Activated naive CD8-positive, alpha-beta T cell treated with anti-CD3 and anti-CD28 coated beads for 36 hours (primary cell): ENCODE measurements around the gene RTN1. TPM values are rescaled to one million over a fixed set of nuclear protein-coding genes. Genes with fewer than 3 reads are reported as not detected.

Experiments
- DNase-seq: peaks from one replicate; pipeline ENCODE4 v3.0.0; 2021
- H3K27ac Mint-ChIP-seq: one replicate; pipeline ENCODE4 v1.8.0; 2022; ENCODE audit warnings: mild to moderate bottlenecking, moderate library complexity, mixed read lengths
- H3K27me3 Mint-ChIP-seq: one replicate; pipeline ENCODE4 v1.8.0; 2022; ENCODE audit warnings: mild to moderate bottlenecking, mixed read lengths
- H3K36me3 Mint-ChIP-seq: one replicate; pipeline ENCODE4 v1.8.0; 2021; ENCODE audit warnings: mild to moderate bottlenecking, mixed read lengths
- H3K4me1 Mint-ChIP-seq: one replicate; pipeline ENCODE4 v1.8.0; 2021; ENCODE audit warnings: mixed read lengths
- H3K4me3 Mint-ChIP-seq: one replicate; pipeline ENCODE4 v1.8.0; 2022; ENCODE audit warnings: mild to moderate bottlenecking, moderate library complexity, mixed read lengths
- H3K9me3 Mint-ChIP-seq: one replicate; pipeline ENCODE4 v1.8.0; 2022; ENCODE audit warnings: mixed read lengths
- total RNA-seq, 2 experiments: library from RNA; stranded (reverse); gene quantifications; one replicate each; pipeline ENCODE4 v1.2.3, GENCODE V29; 2021

Gene RTN1
- total RNA-seq, 2 experiments from 2014 or later, result not detected

DNA sequence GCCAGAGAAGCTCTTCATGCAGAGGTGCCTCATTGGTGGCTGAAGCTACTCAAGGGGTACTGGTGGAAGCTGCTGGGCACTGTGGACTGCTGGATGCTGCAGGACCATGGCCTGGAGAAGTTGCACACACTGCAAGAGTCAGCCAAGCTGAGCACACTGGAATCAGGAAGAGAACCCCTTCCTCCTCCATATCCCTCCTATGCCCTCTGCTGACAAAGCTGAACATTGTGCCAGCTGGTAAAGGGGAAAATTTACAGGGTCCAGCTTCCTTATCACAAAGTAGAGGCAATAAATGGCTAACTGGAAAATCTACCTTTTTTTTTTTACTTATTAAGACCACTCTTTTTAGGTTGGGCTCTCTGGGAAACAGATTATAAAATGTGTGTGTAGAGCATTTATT lies 300.5 kb downstream of the RTN1 start:
- Mint-ChIP-seq H3K36me3 (no peaks in the 10 kb centered on the region), H3K27me3 (peaks cover 20% of the 10 kb centered on the region), H3K4me1 (no peaks in the 10 kb centered on the region), H3K9me3 (no peaks in the 10 kb centered on the region), H3K27ac (no peak overlapping the region), H3K4me3 (no peak overlapping the region)
- no peak for DNase-seq

DNA sequence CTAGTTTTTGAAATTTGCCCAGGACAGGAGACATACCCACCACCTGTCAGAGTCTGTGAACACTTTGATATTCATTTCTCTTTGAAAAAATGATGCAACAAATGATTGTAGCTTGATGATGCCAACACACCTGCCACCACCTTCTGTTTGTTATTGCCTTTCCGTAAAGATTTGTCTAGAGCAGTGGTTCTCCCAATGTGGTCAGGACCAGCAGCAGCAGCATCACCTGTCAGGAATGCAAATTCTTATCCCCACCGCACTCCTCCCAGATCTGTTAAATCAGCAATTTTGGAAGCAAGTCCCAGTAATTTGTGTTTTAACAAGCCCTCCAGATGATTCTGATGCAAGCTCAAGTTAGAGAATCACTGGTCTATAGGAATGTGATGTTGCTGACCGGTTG lies 303.9 kb downstream of the RTN1 start:
- H3K4me3 Mint-ChIP-seq, result no peak overlapping the region
- H3K4me1 Mint-ChIP-seq, result no peaks in the 10 kb centered on the region
- peaks cover 17% of the 10 kb centered on the region for H3K27me3 Mint-ChIP-seq
- DNase-seq, result no peak
- H3K36me3 Mint-ChIP-seq, result no peaks in the 10 kb centered on the region
- H3K9me3 Mint-ChIP-seq, result no peaks in the 10 kb centered on the region
- H3K27ac Mint-ChIP-seq, result no peak overlapping the region

GRCh38 chr14:59566296-59566695 lies 304.3 kb downstream of the RTN1 start:
- Mint-ChIP-seq H3K27me3 (peaks cover 17% of the 10 kb centered on the region), H3K9me3 (no peaks in the 10 kb centered on the region), H3K36me3 (no peaks in the 10 kb centered on the region), H3K27ac (no peak overlapping the region), H3K4me1 (no peaks in the 10 kb centered on the region), H3K4me3 (no peak overlapping the region)
- no peak for DNase-seq

DNA sequence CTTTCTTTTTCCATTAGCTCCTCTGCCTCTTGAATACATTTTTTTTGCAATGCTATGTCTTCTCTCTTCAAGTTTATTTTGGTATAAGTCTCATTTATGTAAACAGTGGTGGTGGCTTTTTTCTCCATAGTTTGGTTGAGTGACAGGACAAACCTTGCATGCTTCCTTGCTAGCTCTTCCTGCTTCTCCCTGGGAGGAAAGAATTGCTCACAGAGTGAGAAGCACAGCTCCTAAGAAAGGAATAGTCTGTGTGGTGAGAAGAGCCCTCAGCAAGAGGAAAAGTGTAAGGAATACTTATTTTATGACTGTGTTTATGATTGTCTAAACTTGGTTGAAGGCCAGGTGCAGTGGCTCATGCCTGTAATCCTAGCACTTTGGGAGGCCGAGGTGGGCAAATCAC lies 305.5 kb downstream of the RTN1 start:
- H3K9me3 Mint-ChIP-seq, result no peaks in the 10 kb centered on the region
- H3K27me3 Mint-ChIP-seq, result peaks cover 14% of the 10 kb centered on the region
- no peaks in the 10 kb centered on the region for H3K36me3 Mint-ChIP-seq
- H3K27ac Mint-ChIP-seq, result no peak overlapping the region
- no peak for DNase-seq
- no peaks in the 10 kb centered on the region for H3K4me1 Mint-ChIP-seq
- no peak overlapping the region for H3K4me3 Mint-ChIP-seq

GRCh38 chr14:59564366-59564765 lies 306.2 kb downstream of the RTN1 start:
- H3K9me3 Mint-ChIP-seq, result no peaks in the 10 kb centered on the region
- no peaks in the 10 kb centered on the region for H3K36me3 Mint-ChIP-seq
- H3K4me1 Mint-ChIP-seq, result no peaks in the 10 kb centered on the region
- peaks cover 7% of the 10 kb centered on the region for H3K27me3 Mint-ChIP-seq
- H3K27ac Mint-ChIP-seq, result no peak overlapping the region
- DNase-seq, result no peak
- H3K4me3 Mint-ChIP-seq, result no peak overlapping the region

DNA sequence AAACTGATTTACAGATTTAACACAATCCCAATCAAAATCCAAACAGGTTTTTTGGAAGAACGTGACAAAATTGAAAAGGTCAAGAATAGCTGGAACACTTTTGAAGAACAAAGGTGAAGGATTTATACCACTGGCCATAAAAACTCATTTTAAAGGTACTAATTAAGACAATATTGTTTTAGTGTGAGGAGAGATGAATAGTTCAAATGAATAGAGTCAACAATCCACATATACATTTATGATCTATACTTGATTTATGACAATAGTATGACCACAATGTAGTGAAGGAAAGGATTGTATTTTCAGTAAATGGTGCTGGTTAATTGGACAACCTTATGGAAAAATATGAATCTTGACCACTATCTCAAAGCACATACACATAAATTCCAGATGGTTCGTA lies 323.3 kb downstream of the RTN1 start:
- no peak for DNase-seq
- Mint-ChIP-seq H3K36me3 (no peaks in the 10 kb centered on the region), H3K9me3 (no peaks in the 10 kb centered on the region), H3K27me3 (peaks cover 7% of the 10 kb centered on the region), H3K4me1 (no peaks in the 10 kb centered on the region), H3K4me3 (no peak overlapping the region), H3K27ac (no peak overlapping the region)

Other genes starting within 250 kb of the RTN1 start
- under 1 TPM; 0.56 to 0.66 TPM for gene LRRC9, start 49.4 kb upstream of the RTN1 start, total RNA-seq
- gene PCNX4, start 221.1 kb upstream of the RTN1 start, total RNA-seq, result 10 to 100 TPM; 28.3 to 30.9 TPM